Measurements from ENCODE around the gene MYO3A. TPM values are rescaled to one million over a fixed set of nuclear protein-coding genes. Genes with fewer than 3 reads are reported as not detected.

The MYO3A gene
- total RNA-seq, 4 donors from 2014 or later = 0.17 to 0.19 TPM; not detected in 2

- TF ChIP-seq CTCF (IDR thresholded peaks at IDR 0.05; ENCODE audit: low read depth) = no peak
Measured at GRCh38 chr10:26213157-26213800, 279.2 kb downstream of the MYO3A start.

- TF ChIP-seq CTCF (IDR thresholded peaks at IDR 0.05; ENCODE audit: low read depth) = no peak
Measured at GRCh38 chr10:26214004-26214403, 280.0 kb downstream of the MYO3A start.

GRCh38 chr10:26214551-26215395 is 280.7 kb downstream of the MYO3A start:
- no peak for TF ChIP-seq CTCF (IDR thresholded peaks at IDR 0.05; ENCODE audit: low read depth)

GRCh38 chr10:26215396-26215934 is 281.4 kb downstream of the MYO3A start:
- TF ChIP-seq CTCF (IDR thresholded peaks at IDR 0.05; ENCODE audit: low read depth) = no peak

GRCh38 chr10:26215935-26216584 is 282.0 kb downstream of the MYO3A start:
- TF ChIP-seq CTCF (IDR thresholded peaks at IDR 0.05; ENCODE audit: low read depth) = no peak

GRCh38 chr10:26216585-26217395 is 282.8 kb downstream of the MYO3A start, which contains the start of gene GAD2:
TSS of gene GAD2 (plus strand) at chr10:26216774. CDS start at chr10:26216810, 36 bp downstream.
- no peak for TF ChIP-seq CTCF (IDR thresholded peaks at IDR 0.05; ENCODE audit: low read depth)

All from subcutaneous adipose tissue (tissue), 4 donors.